ENCODE measurements around the gene LRCH2. TPM values are rescaled to one million over a fixed set of nuclear protein-coding genes. Genes with fewer than 3 reads are reported as not detected.

Gene LRCH2
- total RNA-seq, 4 donors from 2014 or later, result 0.42 to 1.4 (median 0.44) TPM; not detected in 1

DNA sequence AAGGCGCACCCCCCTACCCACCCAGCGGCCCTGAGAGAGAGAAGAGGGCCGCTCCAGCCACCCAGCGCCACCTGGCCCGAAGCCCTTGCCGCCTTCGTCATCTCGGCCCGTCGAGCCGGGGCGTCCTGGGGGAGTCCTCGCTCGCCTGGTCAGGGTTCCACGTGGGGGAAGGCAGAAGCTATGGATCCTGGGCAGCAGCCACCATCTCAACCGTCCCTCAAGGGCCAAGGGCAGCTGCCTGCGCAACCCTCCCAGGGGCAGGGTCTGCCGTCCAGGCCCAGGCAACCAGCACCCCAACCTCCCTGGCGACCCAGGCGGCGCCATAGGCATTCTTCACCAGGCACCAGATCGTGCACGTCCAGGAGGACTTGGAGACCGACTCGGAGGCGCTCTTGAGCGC, 165.0 kb downstream of the LRCH2 start:
- no peaks in the 10 kb centered on the region for H3K27me3 ChIP-seq
- H3K4me1 ChIP-seq, result no peaks in the 10 kb centered on the region
- no peaks in the 10 kb centered on the region for H3K9me3 ChIP-seq
- TF ChIP-seq POLR2AphosphoS5 (IDR thresholded peaks at IDR 0.05) (no peak), POLR2A (IDR thresholded peaks at IDR 0.05) (no peak), EP300 (IDR thresholded peaks at IDR 0.05) (no peak)
- TF ChIP-seq, protein P1, sequence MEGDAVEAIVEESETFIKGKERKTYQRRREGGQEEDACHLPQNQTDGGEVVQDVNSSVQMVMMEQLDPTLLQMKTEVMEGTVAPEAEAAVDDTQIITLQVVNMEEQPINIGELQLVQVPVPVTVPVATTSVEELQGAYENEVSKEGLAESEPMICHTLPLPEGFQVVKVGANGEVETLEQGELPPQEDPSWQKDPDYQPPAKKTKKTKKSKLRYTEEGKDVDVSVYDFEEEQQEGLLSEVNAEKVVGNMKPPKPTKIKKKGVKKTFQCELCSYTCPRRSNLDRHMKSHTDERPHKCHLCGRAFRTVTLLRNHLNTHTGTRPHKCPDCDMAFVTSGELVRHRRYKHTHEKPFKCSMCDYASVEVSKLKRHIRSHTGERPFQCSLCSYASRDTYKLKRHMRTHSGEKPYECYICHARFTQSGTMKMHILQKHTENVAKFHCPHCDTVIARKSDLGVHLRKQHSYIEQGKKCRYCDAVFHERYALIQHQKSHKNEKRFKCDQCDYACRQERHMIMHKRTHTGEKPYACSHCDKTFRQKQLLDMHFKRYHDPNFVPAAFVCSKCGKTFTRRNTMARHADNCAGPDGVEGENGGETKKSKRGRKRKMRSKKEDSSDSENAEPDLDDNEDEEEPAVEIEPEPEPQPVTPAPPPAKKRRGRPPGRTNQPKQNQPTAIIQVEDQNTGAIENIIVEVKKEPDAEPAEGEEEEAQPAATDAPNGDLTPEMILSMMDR (IDR thresholded peaks at IDR 0.05), result no peak
- no peak overlapping the region for H3K27ac ChIP-seq
- DNase-seq (ENCODE audit: low spot score in 2 of 2), result no peak
- H3K4me3 ChIP-seq, result no peak overlapping the region
- no peaks in the 10 kb centered on the region for H3K36me3 ChIP-seq
- WGBS, result 81% methylated on average over 13 of the region's 27 CpGs

DNA sequence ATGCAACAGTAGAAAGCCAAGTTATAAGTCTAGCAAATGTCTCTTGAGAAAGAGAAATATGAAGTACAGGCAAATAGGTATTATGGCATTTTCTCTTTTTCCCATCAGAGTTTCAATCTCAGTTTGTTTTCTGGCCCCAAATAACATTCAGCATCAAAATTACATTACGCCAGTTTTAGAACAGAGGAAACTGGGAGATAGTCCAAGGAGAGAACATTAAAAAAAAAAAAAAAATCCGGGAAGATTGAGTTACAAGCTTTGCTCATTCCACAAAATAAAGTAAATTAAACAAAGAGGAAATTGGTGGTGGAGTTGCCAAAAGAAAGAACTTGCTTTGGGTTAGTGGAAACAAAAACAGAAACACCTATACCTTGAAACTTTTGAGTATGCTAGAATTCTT, 166.1 kb downstream of the LRCH2 start:
- H3K27ac ChIP-seq, result no peak overlapping the region
- H3K9me3 ChIP-seq, result no peaks in the 10 kb centered on the region
- WGBS, result 24% methylated on average over 2 of the region's 2 CpGs
- H3K36me3 ChIP-seq, result no peaks in the 10 kb centered on the region
- H3K4me1 ChIP-seq, result no peaks in the 10 kb centered on the region
- DNase-seq (ENCODE audit: low spot score in 2 of 2), result no peak
- TF ChIP-seq EP300 (IDR thresholded peaks at IDR 0.05), result no peak
- no peak for TF ChIP-seq POLR2A (IDR thresholded peaks at IDR 0.05)
- no peak for TF ChIP-seq POLR2AphosphoS5 (IDR thresholded peaks at IDR 0.05)
- TF ChIP-seq, protein P1 (IDR thresholded peaks at IDR 0.05), result no peak
- no peak overlapping the region for H3K4me3 ChIP-seq
- H3K27me3 ChIP-seq, result no peaks in the 10 kb centered on the region

DNA sequence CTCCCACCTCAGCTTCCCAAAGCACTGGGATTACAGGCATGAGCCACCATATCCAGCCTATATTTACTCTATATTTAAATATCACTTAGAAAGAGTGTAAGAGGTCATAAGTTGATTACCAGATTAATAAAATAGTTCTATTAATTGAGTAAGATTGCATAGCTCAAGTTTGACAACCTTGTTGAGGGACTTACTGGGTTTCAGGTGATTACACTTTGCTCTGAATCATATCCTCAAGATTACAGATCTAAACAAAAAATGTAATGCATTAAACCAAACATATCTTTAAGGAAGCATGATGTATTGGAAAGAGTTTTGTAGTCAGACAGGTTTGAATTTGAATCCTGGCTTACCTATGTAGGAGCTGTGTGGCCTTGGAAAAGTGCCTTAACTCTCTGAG, 168.6 kb downstream of the LRCH2 start:
- Histone ChIP-seq H3K27me3 (no peaks in the 10 kb centered on the region), H3K27ac (no peak overlapping the region), H3K4me1 (no peaks in the 10 kb centered on the region), H3K9me3 (no peaks in the 10 kb centered on the region), H3K4me3 (no peak overlapping the region), H3K36me3 (no peaks in the 10 kb centered on the region)
- no peak for DNase-seq (ENCODE audit: low spot score in 2 of 2)
- TF ChIP-seq EP300 (IDR thresholded peaks at IDR 0.05) (no peak), POLR2AphosphoS5 (IDR thresholded peaks at IDR 0.05) (no peak), POLR2A (IDR thresholded peaks at IDR 0.05) (no peak)
- TF ChIP-seq, protein P1 (IDR thresholded peaks at IDR 0.05), result no peak

Other genes starting within 250 kb of the LRCH2 start
- under 1 TPM in 1 of 4 donors, not detected in 3; 0.81 TPM for gene IL13RA2, start 216.5 kb downstream of the LRCH2 start, total RNA-seq
- not detected for gene RBMXL3, start 44.7 kb downstream of the LRCH2 start, total RNA-seq
- not detected for gene LUZP4, start 55.6 kb upstream of the LRCH2 start, total RNA-seq

Measured in suprapubic skin (tissue), 4 donors.